ENCODE measurements around the gene MDH2.

- TF ChIP-seq POLR2AphosphoS5 (IDR thresholded peaks at IDR 0.05; ENCODE audit: low read depth, low read length) = no peak
- TF ChIP-seq POLR2A (IDR thresholded peaks at IDR 0.05; ENCODE audit: low read depth, low read length) = no peak
- TF ChIP-seq TAF1 (IDR thresholded peaks at IDR 0.05; ENCODE audit: low read depth, low read length) = no peak
These were observed 9.4 kb downstream of the MDH2 start for GRCh38 chr7:76057103-76057812.

Measured in GM12891 (cell line).